GM18868 (cell line): ENCODE results near the gene SSBP4.
A peak's percentile ranks its signal among the peaks of the same experiment; 100 is the strongest.

Source experiments
- ATAC-seq: cut with Tn5 transposase; IDR thresholded peaks from one replicate; pipeline ENCODE4 v1.9.1; 2021; ENCODE audit warnings: mild to moderate bottlenecking, moderate library complexity; ENCODE audit not compliant: unreplicated experiment

SSBP4 gene

GRCh38 chr19:18419699-18420460 is 682 bp downstream of the SSBP4 start:
- ATAC-seq: no peak

GRCh38 chr19:18420930-18421329 is 1.7 kb downstream of the SSBP4 start:
- ATAC-seq: no peak

- no peak for ATAC-seq
Measured at GRCh38 chr19:18421371-18421959, 2.3 kb downstream of the SSBP4 start.

- no peak for ATAC-seq
Measured at GRCh38 chr19:18422530-18423191, 3.5 kb downstream of the SSBP4 start.

GRCh38 chr19:18423258-18424020 is 4.2 kb downstream of the SSBP4 start:
- no peak for ATAC-seq

GRCh38 chr19:18424122-18424889 is 5.1 kb downstream of the SSBP4 start:
- no peak for ATAC-seq

- no peak for ATAC-seq
Measured at GRCh38 chr19:18424890-18425514, 5.8 kb downstream of the SSBP4 start.

- no peak for ATAC-seq
Measured at GRCh38 chr19:18425515-18426415, 6.6 kb downstream of the SSBP4 start.

GRCh38 chr19:18426416-18426767 is 7.2 kb downstream of the SSBP4 start:
- no peak for ATAC-seq

- no peak for ATAC-seq
Measured at GRCh38 chr19:18427080-18427742, 8.0 kb downstream of the SSBP4 start.

GRCh38 chr19:18427743-18428113 is 8.5 kb downstream of the SSBP4 start:
- ATAC-seq: no peak

- no peak for ATAC-seq
Measured at GRCh38 chr19:18428173-18428786, 9.1 kb downstream of the SSBP4 start.

- ATAC-seq: peak; percentile 71
Measured at GRCh38 chr19:18428787-18429674, 9.8 kb downstream of the SSBP4 start.

GRCh38 chr19:18429717-18430416 is 10.7 kb downstream of the SSBP4 start:
- ATAC-seq: no peak

- ATAC-seq: no peak
Measured at GRCh38 chr19:18430417-18431144, 11.4 kb downstream of the SSBP4 start.
